ENCODE results near the gene CTSA.

GRCh38 chr20:45890985-45891983 lies at the start of gene CTSA, which contains the start of gene NEURL2:
- TF ChIP-seq CTCF (IDR thresholded peaks at IDR 0.05 in 8 of 11, conservative IDR thresholded peaks at IDR 0.05 in 3 of 11) (peak in 2 of 11 experiments; percentile 16 to 23), POLR2A (IDR thresholded peaks at IDR 0.05) (peak in 2 of 3 donors; percentile 19 to 39), POLR2AphosphoS5 (IDR thresholded peaks at IDR 0.05) (peak; percentile 94 to 96 (median 95))
